GM18502 (cell line): ENCODE measurements around the gene EXD3.

Experiments used
- ATAC-seq: cut with Tn5 transposase; IDR thresholded peaks from one replicate; pipeline ENCODE4 v1.9.1; 2021; ENCODE audit warnings: mild to moderate bottlenecking; ENCODE audit not compliant: unreplicated experiment, poor library complexity

EXD3 gene

GRCh38 chr9:137301081-137301947 lies 121.6 kb downstream of the EXD3 start:
- peak; percentile 15 for ATAC-seq

GRCh38 chr9:137300567-137301080 lies 122.3 kb downstream of the EXD3 start:
- no peak for ATAC-seq

- ATAC-seq, result no peak
These were observed 123.0 kb downstream of the EXD3 start for GRCh38 chr9:137299938-137300337.

GRCh38 chr9:137299203-137299565 lies 123.8 kb downstream of the EXD3 start:
- no peak for ATAC-seq

- ATAC-seq, result no peak
These were observed 124.4 kb downstream of the EXD3 start for GRCh38 chr9:137298401-137299202.

GRCh38 chr9:137297966-137298365 lies 125.0 kb downstream of the EXD3 start:
- no peak for ATAC-seq

- no peak for ATAC-seq
These were observed 126.0 kb downstream of the EXD3 start for GRCh38 chr9:137296670-137297664.

- ATAC-seq, result no peak
These were observed 126.9 kb downstream of the EXD3 start for GRCh38 chr9:137295849-137296669.

- peak; percentile 61 for ATAC-seq
These were observed 127.6 kb downstream of the EXD3 start for GRCh38 chr9:137295238-137295811.

- peak; percentile 16 for ATAC-seq
These were observed 128.2 kb downstream of the EXD3 start for GRCh38 chr9:137294681-137295237.

GRCh38 chr9:137294091-137294680 lies 128.8 kb downstream of the EXD3 start:
- no peak for ATAC-seq

GRCh38 chr9:137293482-137294090 lies 129.4 kb downstream of the EXD3 start:
- no peak for ATAC-seq

GRCh38 chr9:137293094-137293481 lies 129.9 kb downstream of the EXD3 start:
- no peak for ATAC-seq

- ATAC-seq, result no peak
These were observed 136.0 kb downstream of the EXD3 start for GRCh38 chr9:137286975-137287383.

GRCh38 chr9:137281345-137282116 lies 141.4 kb downstream of the EXD3 start:
- ATAC-seq, result no peak

- no peak for ATAC-seq
These were observed 142.3 kb downstream of the EXD3 start for GRCh38 chr9:137280474-137281344.
